Liver (tissue), 9 donors: ENCODE measurements around the gene ING5. TPM values are rescaled to one million over a fixed set of nuclear protein-coding genes. Genes with fewer than 3 reads are reported as not detected.

Experiments
- DNase-seq: peaks from one replicate; pipeline ENCODE4 v3.0.0-alpha.2; 2017; ENCODE audit warnings: low spot score
- H3K27ac ChIP-seq, 2 donors: one replicate each; pipeline ENCODE4 v1.7.0; 2013; ENCODE audit warnings: inconsistent platforms in 2 of 2, low read length in 2 of 2, control low read depth in 1 of 2, low read depth in 1 of 2, mild to moderate bottlenecking in 1 of 2
- H3K27me3 ChIP-seq, 4 donors: one replicate each; pipeline versions ENCODE4 v1.6.1 to v1.7.0; 2013; ENCODE audit warnings: low read length in 3 of 4, inconsistent platforms in 1 of 4, mild to moderate bottlenecking in 1 of 4, moderate library complexity in 1 of 4; ENCODE audit not compliant: control insufficient read depth in 4 of 4, insufficient read depth in 4 of 4
- H3K36me3 ChIP-seq, 4 donors: one replicate each; pipeline versions ENCODE4 v1.6.1 to v1.7.0; 2013; ENCODE audit warnings: low read length in 3 of 4, mild to moderate bottlenecking in 3 of 4, low read depth in 1 of 4, moderate library complexity in 1 of 4; ENCODE audit not compliant: control insufficient read depth in 4 of 4, insufficient read depth in 3 of 4
- H3K4me1 ChIP-seq, 4 donors: one replicate each; pipeline versions ENCODE4 v1.6.1 to v1.7.0; 2013; ENCODE audit warnings: low read length in 3 of 4, mild to moderate bottlenecking in 3 of 4, moderate library complexity in 1 of 4; ENCODE audit not compliant: control insufficient read depth in 4 of 4, insufficient read depth in 4 of 4
- H3K4me3 ChIP-seq, 3 donors: one replicate each; pipeline versions ENCODE4 v1.6.1 to v1.7.0; 2013; ENCODE audit warnings: low read length in 3 of 3, control low read depth in 1 of 3, low read depth in 1 of 3, mild to moderate bottlenecking in 1 of 3
- H3K9ac ChIP-seq, 2 donors: one replicate each; pipeline ENCODE4 v1.7.0; 2013; ENCODE audit warnings: low read length in 2 of 2, mild to moderate bottlenecking in 2 of 2, moderate library complexity in 2 of 2, control low read depth in 1 of 2, low read depth in 1 of 2
- H3K9me3 ChIP-seq, 4 donors: one replicate each; pipeline versions ENCODE4 v1.6.1 to v1.7.0; 2013; ENCODE audit warnings: low read length in 3 of 4; ENCODE audit not compliant: control insufficient read depth in 4 of 4
- EGR1 ChIP-seq, 2 donors: IDR thresholded peaks; 2 replicates each; pipeline ENCODE4 v1.6.1; 2016 to 2018; ENCODE audit warnings: antibody characterized with exemption in 2 of 2, low read depth in 2 of 2
- FOXA1 ChIP-seq: IDR thresholded peaks from 2 replicates; pipeline ENCODE4 v1.6.1; 2016; ENCODE audit warnings: antibody characterized with exemption
- FOXA2 ChIP-seq: IDR thresholded peaks from 2 replicates; pipeline ENCODE4 v1.6.1; 2016; ENCODE audit warnings: antibody characterized with exemption
- GABPA ChIP-seq, 2 donors: IDR thresholded peaks in 1 of 2; conservative IDR thresholded peaks in 1 of 2; 2 replicates each; pipeline ENCODE4 v1.6.1; 2016; ENCODE audit warnings: antibody characterized with exemption in 2 of 2, mild to moderate bottlenecking in 1 of 2, moderate library complexity in 1 of 2
- HNF4A ChIP-seq, 2 donors: conservative IDR thresholded peaks; 2 replicates each; pipeline ENCODE4 v1.6.1; 2016; ENCODE audit warnings: antibody characterized with exemption in 2 of 2, mild to moderate bottlenecking in 2 of 2
- HNF4G ChIP-seq: IDR thresholded peaks from 2 replicates; pipeline ENCODE4 v1.6.1; 2016; ENCODE audit warnings: antibody characterized with exemption
- JUND ChIP-seq, 2 donors: IDR thresholded peaks; 2 replicates each; pipeline ENCODE4 v1.6.1; 2016; ENCODE audit warnings: antibody characterized with exemption in 2 of 2
- NR2F2 ChIP-seq: IDR thresholded peaks from 2 replicates; pipeline ENCODE4 v1.6.1; 2016; ENCODE audit warnings: antibody characterized with exemption
- RAD21 ChIP-seq, 2 donors: IDR thresholded peaks; 2 replicates each; pipeline ENCODE4 v1.6.1; 2016; ENCODE audit warnings: antibody characterized with exemption in 2 of 2, mild to moderate bottlenecking in 2 of 2
- RXRA ChIP-seq, 2 donors: IDR thresholded peaks; 2 replicates each; pipeline ENCODE4 v1.6.1; 2017 to 2018; ENCODE audit warnings: antibody characterized with exemption in 2 of 2, mild to moderate bottlenecking in 1 of 2
- SP1 ChIP-seq: IDR thresholded peaks from 2 replicates; pipeline ENCODE4 v1.6.1; 2018; ENCODE audit warnings: antibody characterized with exemption, mild to moderate bottlenecking
- TAF1 ChIP-seq: conservative IDR thresholded peaks from 2 replicates; pipeline ENCODE4 v1.6.1; 2016; ENCODE audit warnings: antibody characterized with exemption, mild to moderate bottlenecking
- YY1 ChIP-seq: IDR thresholded peaks from 2 replicates; pipeline ENCODE4 v1.6.1; 2016; ENCODE audit warnings: antibody characterized with exemption, mild to moderate bottlenecking
- WGBS: extraction: QIAGEN DNeasy Blood & Tissue Kit; methylation state at CpG from one replicate; pipeline ENCODE4 v1.1.7; 2013; 5-methylcytosine and 5-hydroxymethylcytosine counted together
- polyA plus RNA-seq, 2 donors: library from polyadenylated mRNA; stranded (reverse) in 1 of 2; unstranded in 1 of 2; fragments of 200-250 nt in 1 of 2; fragments of >200 nt in 1 of 2; fragmentation: Nextera tagmentation in 1 of 2; extraction: Ambion mirVana in 1 of 2; gene quantifications; one replicate each; pipeline versions ENCODE4 v1.2.1 to v1.2.3, GENCODE V29; 2013 to 2015
- total RNA-seq, 2 donors: library from RNA; depleted of rRNA; stranded (reverse); fragments of >200 nt; gene quantifications; one replicate each; pipeline ENCODE4 v1.2.3, GENCODE V29; 2014
- TF ChIP-seq, protein P1 (sequence below): fragments of 150-350 bp; IDR thresholded peaks from 2 replicates; pipeline ENCODE4 v1.5.1; 2017; ENCODE audit warnings: improper control_type of control experiment, low read depth, low read length; ENCODE audit not compliant: missing input control
- TF ChIP-seq, protein P2 (sequence below): IDR thresholded peaks from 2 replicates; pipeline ENCODE4 v1.6.1; 2016; ENCODE audit warnings: antibody characterized with exemption
- TF ChIP-seq, protein P3 (sequence below): IDR thresholded peaks from 2 replicates; pipeline ENCODE4 v1.6.1; 2016; ENCODE audit warnings: antibody characterized with exemption
- TF ChIP-seq, protein P4 (sequence below): IDR thresholded peaks from 2 replicates; pipeline ENCODE4 v1.6.1; 2016; ENCODE audit warnings: antibody characterized with exemption
- TF ChIP-seq, protein P5 (sequence below): IDR thresholded peaks from 2 replicates; pipeline ENCODE4 v1.6.1; 2016; ENCODE audit warnings: antibody characterized with exemption, mild to moderate bottlenecking
- donor health status: healthy.
- donor health status: healthy.
- donor health status: healthy.
- donor health status: healthy.
- donor health status: healthy.

Gene ING5
- total and polyA plus RNA-seq, 4 donors: 7.2 to 24.2 (median 13.9) TPM

DNA sequence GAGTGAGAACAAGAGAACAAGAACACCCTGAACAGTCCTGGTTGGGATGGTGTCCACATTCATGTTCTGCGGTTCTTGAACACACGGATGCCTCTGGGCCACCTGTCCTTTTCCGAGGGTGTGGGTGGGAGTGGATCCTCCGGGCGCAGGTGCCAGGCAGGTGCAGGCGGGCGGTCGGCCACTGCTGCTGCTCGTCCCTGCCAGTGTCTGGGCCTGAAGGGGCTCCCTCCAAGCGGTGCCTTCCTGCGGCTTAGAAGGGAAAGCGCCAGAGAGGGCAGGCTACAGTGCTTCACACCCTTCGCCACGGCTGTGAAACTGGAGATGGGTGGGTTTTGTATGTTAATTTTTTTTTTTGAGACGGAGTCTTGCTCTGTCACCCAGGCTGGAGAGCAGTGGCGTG, 24.6 kb downstream of the ING5 start:
- Histone ChIP-seq H3K36me3 (peaks cover 4 to 28% (median 11%) of the 10 kb centered on the region in 4 donors), H3K9me3 (peaks cover 2 to 10% (median 4%) of the 10 kb centered on the region in 4 donors), H3K27me3 (no peaks in the 10 kb centered on the region), H3K9ac (no peak overlapping the region), H3K27ac (no peak overlapping the region), H3K4me3 (no peak overlapping the region), H3K4me1 (no peaks in the 10 kb centered on the region)
- TF ChIP-seq JUND (IDR thresholded peaks at IDR 0.05) (no peak), FOXA1 (no peak)
- TF ChIP-seq, protein P1, sequence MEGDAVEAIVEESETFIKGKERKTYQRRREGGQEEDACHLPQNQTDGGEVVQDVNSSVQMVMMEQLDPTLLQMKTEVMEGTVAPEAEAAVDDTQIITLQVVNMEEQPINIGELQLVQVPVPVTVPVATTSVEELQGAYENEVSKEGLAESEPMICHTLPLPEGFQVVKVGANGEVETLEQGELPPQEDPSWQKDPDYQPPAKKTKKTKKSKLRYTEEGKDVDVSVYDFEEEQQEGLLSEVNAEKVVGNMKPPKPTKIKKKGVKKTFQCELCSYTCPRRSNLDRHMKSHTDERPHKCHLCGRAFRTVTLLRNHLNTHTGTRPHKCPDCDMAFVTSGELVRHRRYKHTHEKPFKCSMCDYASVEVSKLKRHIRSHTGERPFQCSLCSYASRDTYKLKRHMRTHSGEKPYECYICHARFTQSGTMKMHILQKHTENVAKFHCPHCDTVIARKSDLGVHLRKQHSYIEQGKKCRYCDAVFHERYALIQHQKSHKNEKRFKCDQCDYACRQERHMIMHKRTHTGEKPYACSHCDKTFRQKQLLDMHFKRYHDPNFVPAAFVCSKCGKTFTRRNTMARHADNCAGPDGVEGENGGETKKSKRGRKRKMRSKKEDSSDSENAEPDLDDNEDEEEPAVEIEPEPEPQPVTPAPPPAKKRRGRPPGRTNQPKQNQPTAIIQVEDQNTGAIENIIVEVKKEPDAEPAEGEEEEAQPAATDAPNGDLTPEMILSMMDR: no peak
- TF ChIP-seq, protein P2, sequence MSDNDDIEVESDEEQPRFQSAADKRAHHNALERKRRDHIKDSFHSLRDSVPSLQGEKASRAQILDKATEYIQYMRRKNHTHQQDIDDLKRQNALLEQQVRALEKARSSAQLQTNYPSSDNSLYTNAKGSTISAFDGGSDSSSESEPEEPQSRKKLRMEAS: no peak
- WGBS: 95% methylated on average over 16 of the region's 16 CpGs
- DNase-seq: no peak

DNA sequence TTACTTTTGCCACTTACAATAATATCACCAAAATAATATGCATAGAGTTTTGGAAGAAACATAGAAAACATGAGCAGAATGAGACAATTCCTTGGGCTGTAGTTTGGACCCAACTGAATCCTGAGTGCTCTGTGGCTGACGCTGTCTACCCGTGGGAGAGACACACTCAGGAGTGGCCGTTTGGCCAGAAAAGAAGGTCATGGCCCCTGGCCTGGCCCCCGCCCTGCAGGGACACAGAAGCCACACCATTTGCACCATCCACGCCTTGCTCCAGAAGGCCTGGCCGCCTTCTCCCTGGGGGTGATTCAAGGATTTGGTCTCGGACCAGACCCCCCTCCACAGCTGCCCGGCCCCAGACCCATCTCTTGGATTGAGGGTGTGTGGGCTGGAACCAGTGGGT, 26.2 kb downstream of the ING5 start:
- Histone ChIP-seq H3K9me3 (peaks cover 0 to 6% (median 1%) of the 10 kb centered on the region in 4 donors), H3K27me3 (no peaks in the 10 kb centered on the region), H3K27ac (no peak overlapping the region), H3K36me3 (peaks cover 0 to 14% (median 5%) of the 10 kb centered on the region in 4 donors), H3K9ac (no peak overlapping the region), H3K4me1 (peaks cover 0 to 2% (median 0%) of the 10 kb centered on the region in 4 donors), H3K4me3 (no peak overlapping the region)
- TF ChIP-seq HNF4A (conservative IDR thresholded peaks at IDR 0.05) (no peak), NR2F2 (no peak), TAF1 (no peak), FOXA1 (no peak), EGR1 (IDR thresholded peaks at IDR 0.05; ENCODE audit: low read depth in 2 of 2) (no peak), GABPA (IDR thresholded peaks at IDR 0.05 in 1 of 2, conservative IDR thresholded peaks at IDR 0.05 in 1 of 2) (no peak), RXRA (IDR thresholded peaks at IDR 0.05) (no peak), SP1 (no peak), JUND (IDR thresholded peaks at IDR 0.05) (no peak), HNF4G (no peak), FOXA2 (no peak), YY1 (no peak), RAD21 (IDR thresholded peaks at IDR 0.05) (no peak)
- TF ChIP-seq, protein P3, sequence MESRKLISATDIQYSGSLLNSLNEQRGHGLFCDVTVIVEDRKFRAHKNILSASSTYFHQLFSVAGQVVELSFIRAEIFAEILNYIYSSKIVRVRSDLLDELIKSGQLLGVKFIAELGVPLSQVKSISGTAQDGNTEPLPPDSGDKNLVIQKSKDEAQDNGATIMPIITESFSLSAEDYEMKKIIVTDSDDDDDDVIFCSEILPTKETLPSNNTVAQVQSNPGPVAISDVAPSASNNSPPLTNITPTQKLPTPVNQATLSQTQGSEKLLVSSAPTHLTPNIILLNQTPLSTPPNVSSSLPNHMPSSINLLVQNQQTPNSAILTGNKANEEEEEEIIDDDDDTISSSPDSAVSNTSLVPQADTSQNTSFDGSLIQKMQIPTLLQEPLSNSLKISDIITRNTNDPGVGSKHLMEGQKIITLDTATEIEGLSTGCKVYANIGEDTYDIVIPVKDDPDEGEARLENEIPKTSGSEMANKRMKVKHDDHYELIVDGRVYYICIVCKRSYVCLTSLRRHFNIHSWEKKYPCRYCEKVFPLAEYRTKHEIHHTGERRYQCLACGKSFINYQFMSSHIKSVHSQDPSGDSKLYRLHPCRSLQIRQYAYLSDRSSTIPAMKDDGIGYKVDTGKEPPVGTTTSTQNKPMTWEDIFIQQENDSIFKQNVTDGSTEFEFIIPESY: no peak
- TF ChIP-seq, protein P4, sequence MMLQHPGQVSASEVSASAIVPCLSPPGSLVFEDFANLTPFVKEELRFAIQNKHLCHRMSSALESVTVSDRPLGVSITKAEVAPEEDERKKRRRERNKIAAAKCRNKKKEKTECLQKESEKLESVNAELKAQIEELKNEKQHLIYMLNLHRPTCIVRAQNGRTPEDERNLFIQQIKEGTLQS: no peak
- TF ChIP-seq, protein P2: no peak
- TF ChIP-seq, protein P1: no peak
- TF ChIP-seq, protein P5, sequence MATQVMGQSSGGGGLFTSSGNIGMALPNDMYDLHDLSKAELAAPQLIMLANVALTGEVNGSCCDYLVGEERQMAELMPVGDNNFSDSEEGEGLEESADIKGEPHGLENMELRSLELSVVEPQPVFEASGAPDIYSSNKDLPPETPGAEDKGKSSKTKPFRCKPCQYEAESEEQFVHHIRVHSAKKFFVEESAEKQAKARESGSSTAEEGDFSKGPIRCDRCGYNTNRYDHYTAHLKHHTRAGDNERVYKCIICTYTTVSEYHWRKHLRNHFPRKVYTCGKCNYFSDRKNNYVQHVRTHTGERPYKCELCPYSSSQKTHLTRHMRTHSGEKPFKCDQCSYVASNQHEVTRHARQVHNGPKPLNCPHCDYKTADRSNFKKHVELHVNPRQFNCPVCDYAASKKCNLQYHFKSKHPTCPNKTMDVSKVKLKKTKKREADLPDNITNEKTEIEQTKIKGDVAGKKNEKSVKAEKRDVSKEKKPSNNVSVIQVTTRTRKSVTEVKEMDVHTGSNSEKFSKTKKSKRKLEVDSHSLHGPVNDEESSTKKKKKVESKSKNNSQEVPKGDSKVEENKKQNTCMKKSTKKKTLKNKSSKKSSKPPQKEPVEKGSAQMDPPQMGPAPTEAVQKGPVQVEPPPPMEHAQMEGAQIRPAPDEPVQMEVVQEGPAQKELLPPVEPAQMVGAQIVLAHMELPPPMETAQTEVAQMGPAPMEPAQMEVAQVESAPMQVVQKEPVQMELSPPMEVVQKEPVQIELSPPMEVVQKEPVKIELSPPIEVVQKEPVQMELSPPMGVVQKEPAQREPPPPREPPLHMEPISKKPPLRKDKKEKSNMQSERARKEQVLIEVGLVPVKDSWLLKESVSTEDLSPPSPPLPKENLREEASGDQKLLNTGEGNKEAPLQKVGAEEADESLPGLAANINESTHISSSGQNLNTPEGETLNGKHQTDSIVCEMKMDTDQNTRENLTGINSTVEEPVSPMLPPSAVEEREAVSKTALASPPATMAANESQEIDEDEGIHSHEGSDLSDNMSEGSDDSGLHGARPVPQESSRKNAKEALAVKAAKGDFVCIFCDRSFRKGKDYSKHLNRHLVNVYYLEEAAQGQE: no peak
- DNase-seq: no peak
- WGBS: 83% methylated on average over 8 of the region's 8 CpGs
